GM06990 (cell line): Measurements from ENCODE around the gene PDSS2.

ENCODE experiments used
- DNase-seq: peaks from one replicate; pipeline ENCODE4 v3.0.0-alpha.2; 2011; ENCODE audit not compliant: insufficient read length; ENCODE audit errors: extremely low read depth
- H3K27me3 ChIP-seq: replicated peaks from 2 replicates; pipeline ENCODE4 v1.6.0; 2011; ENCODE audit warnings: low read length; ENCODE audit not compliant: control insufficient read depth, insufficient read depth
- H3K36me3 ChIP-seq: 2 replicates; pipeline ENCODE4 v1.5.1; 2011; ENCODE audit warnings: low read length; ENCODE audit not compliant: control insufficient read depth, insufficient read depth
- H3K4me3 ChIP-seq: replicated peaks from 2 replicates; pipeline ENCODE4 v1.5.1; 2011; ENCODE audit warnings: low read depth, mild to moderate bottlenecking, control low read depth, low read length
- TF ChIP-seq, protein P1 (sequence below): IDR thresholded peaks from 2 replicates; pipeline ENCODE4 v1.5.1; 2011; ENCODE audit warnings: low read length, control low read depth, mild to moderate bottlenecking, inconsistent platforms; ENCODE audit not compliant: insufficient read depth, poor library complexity, severe bottlenecking

Gene PDSS2

DNA sequence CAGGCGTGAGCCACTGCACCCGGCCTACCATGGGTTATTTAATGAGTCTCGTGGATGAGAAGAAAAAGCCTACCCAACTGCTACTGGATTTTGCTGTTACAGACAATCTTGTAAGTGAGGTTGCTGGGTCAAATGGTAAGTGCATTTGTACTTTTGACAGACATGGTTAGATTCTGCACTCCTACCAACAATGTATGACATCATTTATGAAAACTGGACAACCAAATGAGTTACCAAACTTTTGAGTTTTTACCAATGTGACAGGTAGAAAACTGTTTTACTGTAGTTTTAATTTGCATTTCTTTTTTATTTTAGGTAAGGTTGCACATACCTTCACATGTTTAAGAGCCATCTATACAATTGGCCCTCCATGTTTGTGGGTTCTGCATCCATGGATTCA lies 48.2 kb downstream of the PDSS2 start:
- no peaks in the 10 kb centered on the region for H3K27me3 ChIP-seq
- TF ChIP-seq, protein P1, sequence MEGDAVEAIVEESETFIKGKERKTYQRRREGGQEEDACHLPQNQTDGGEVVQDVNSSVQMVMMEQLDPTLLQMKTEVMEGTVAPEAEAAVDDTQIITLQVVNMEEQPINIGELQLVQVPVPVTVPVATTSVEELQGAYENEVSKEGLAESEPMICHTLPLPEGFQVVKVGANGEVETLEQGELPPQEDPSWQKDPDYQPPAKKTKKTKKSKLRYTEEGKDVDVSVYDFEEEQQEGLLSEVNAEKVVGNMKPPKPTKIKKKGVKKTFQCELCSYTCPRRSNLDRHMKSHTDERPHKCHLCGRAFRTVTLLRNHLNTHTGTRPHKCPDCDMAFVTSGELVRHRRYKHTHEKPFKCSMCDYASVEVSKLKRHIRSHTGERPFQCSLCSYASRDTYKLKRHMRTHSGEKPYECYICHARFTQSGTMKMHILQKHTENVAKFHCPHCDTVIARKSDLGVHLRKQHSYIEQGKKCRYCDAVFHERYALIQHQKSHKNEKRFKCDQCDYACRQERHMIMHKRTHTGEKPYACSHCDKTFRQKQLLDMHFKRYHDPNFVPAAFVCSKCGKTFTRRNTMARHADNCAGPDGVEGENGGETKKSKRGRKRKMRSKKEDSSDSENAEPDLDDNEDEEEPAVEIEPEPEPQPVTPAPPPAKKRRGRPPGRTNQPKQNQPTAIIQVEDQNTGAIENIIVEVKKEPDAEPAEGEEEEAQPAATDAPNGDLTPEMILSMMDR: no peak
- no peak for DNase-seq
- H3K4me3 ChIP-seq: no peak overlapping the region
- no peaks in the 10 kb centered on the region for H3K36me3 ChIP-seq

DNA sequence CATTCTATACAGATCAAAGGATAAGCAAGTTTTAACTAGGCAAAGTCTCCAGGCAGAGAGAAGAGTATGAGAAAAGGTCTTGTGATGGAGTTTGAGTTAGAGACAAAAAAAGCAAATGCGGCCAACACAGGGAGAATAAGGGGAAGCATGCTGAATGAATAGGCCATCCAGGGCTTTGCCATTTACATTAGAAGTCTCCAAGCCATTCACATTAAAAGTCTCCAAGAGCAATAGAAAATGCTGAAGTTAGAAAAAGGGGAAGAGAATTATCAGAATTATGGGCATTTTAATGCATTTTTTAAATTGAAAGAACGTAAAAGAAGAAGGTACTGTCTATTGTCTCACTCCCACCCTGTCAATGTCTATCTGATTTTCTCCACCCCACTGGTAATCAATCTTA lies 49.4 kb downstream of the PDSS2 start:
- H3K36me3 ChIP-seq: no peaks in the 10 kb centered on the region
- no peak overlapping the region for H3K4me3 ChIP-seq
- DNase-seq: no peak
- no peaks in the 10 kb centered on the region for H3K27me3 ChIP-seq
- TF ChIP-seq, protein P1: no peak

DNA sequence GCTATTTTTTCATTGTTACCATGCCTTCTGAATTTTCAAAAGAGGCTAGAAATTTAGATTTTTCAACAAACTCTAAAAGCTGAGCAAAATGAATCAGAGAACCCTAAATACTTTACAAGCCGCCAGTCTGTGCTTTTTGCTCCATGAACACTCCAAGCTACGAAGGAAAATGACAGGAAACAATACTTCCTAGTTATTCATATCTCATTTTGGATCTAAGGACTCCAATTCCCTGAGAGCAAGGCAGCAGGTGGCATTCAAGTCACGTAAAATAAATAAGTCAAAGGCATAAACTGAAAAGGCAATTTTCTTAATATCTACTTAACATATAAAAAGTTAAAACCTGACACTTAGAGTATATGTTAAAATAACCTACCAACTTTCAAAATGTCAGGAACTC lies 50.6 kb downstream of the PDSS2 start:
- Histone ChIP-seq H3K27me3 (no peaks in the 10 kb centered on the region), H3K4me3 (no peak overlapping the region), H3K36me3 (no peaks in the 10 kb centered on the region)
- DNase-seq: no peak
- TF ChIP-seq, protein P1: no peak

DNA sequence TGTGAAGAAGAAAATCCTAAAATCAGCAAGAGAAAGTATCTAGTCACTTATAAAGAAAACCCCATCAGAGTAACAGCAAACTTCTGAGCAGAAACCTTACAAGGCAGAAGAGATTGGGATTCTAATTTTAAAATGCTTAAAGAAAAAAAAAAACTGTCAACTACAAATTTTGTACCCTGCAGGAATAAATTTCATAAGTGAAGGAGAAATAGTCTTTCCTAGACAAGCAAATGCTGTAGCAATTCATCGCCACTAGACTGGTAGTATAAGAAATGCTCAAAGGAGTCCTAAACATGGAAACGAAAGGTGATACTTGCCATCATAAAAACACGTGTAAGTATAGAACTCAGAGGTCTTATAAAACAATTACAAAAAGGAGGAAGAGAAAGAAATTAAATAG lies 54.4 kb downstream of the PDSS2 start:
- no peak overlapping the region for H3K4me3 ChIP-seq
- TF ChIP-seq, protein P1: no peak
- no peaks in the 10 kb centered on the region for H3K27me3 ChIP-seq
- no peak for DNase-seq
- H3K36me3 ChIP-seq: no peaks in the 10 kb centered on the region; the same call in 1 of the 2 replicates

DNA sequence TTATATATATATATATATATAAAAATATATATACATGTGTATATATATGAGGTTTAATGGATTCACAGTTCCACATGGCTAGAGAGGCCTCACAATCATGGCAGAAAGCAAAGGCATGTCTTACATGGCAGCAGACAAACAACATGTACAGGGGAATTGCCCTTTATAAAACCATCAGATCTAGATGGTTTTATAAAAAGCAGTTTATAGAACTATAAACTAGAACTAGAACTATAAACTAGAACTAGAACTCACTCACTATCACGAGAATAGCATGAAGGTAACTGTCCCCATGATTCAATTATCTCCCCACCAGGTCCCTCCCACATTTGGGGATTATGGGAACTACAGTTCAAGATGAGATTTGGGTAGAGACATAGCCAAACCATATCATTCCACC lies 56.8 kb downstream of the PDSS2 start:
- TF ChIP-seq, protein P1: no peak
- no peak overlapping the region for H3K4me3 ChIP-seq
- DNase-seq: no peak
- no peaks in the 10 kb centered on the region for H3K27me3 ChIP-seq
- H3K36me3 ChIP-seq: no peaks in the 10 kb centered on the region; the same call in 1 of the 2 replicates

DNA sequence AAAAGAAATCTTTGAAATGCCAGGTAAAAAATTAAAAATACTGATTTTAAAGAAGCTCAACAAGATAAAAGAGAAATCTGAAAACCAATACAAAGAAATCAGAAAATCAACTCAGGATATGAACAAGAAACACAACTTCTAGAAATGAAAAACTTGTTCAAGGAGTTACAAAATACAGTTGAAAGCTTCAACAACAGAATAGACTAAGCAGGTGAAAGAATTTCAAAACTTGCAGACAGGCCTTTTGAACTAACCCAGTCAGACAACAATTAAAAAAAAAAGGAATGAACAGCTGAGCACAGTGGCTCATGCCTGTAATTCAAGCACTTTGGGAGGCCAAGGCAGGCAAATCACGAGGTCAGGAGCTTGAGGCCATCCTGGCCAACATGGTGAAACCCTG lies 57.8 kb downstream of the PDSS2 start:
- H3K4me3 ChIP-seq: no peak overlapping the region
- DNase-seq: no peak
- no peaks in the 10 kb centered on the region; the same call in 1 of the 2 replicates for H3K36me3 ChIP-seq
- TF ChIP-seq, protein P1: no peak
- H3K27me3 ChIP-seq: no peaks in the 10 kb centered on the region
